HG02840 (cell line): ENCODE data around the gene SPATA20.

Experiments
- ATAC-seq: cut with Tn5 transposase; IDR thresholded peaks from one replicate; pipeline ENCODE4 v1.9.1; 2021; ENCODE audit warnings: mild to moderate bottlenecking, moderate library complexity, moderate number of reproducible peaks; ENCODE audit not compliant: unreplicated experiment, low FRiP score

The SPATA20 gene

DNA sequence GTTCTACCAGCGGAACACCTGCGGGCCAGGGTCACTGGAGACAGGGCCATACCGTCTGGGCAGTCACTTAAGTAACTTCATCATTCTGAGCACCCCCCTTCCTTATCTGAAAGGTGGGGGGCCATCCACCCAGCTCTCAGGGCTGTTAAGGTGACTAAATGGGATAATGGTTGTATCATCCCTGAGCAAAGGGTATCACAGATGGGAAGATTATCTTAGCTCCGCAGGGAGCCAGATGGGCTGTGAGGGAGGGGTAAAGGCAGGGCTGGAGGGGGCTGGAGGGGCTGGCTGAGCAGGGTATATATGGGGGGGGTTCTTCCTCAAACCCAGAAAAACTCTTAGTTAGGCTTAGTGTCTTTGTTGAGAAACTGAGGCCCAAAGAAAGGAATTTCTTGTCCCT lies 10.7 kb downstream of the SPATA20 start:
- no peak for ATAC-seq

DNA sequence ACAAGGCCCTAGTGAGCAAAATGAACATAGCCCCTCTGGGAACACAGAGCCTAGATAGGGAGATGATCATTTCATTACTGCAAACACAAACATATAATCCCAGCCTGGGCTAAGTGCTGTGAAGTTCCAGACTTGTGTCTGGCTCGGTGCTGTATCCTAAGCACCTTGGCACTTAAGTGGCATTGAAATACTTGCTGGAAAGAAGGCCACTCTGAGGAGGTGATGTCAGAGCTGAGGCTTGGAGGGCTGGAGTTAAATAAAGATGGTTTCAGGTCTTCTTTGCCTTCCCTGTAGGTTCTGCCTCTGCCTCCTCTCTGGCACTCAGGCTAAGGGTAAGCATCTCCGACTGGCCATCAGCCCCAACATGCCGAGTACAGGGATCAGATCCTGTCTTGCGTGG lies 11.1 kb downstream of the SPATA20 start:
- ATAC-seq, result no peak

DNA sequence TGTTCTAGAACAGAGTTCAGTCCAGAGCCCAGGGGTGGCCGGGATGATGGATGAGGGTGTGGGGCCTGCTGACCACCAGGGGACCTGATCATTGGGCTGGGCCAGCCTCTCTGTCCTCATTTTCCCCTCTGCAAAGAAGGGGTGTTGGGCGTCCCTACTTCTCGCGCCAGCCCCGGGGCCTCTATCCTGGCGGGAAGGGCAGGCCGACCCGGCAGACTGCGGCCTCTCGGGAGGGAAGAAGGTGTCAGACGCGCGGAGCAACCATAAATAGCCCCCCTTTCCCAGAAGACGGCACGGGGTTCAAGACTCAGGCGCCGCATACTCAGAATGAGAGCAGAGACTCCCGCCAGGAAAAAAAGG lies 11.6 kb downstream of the SPATA20 start:
- ATAC-seq, result no peak

DNA sequence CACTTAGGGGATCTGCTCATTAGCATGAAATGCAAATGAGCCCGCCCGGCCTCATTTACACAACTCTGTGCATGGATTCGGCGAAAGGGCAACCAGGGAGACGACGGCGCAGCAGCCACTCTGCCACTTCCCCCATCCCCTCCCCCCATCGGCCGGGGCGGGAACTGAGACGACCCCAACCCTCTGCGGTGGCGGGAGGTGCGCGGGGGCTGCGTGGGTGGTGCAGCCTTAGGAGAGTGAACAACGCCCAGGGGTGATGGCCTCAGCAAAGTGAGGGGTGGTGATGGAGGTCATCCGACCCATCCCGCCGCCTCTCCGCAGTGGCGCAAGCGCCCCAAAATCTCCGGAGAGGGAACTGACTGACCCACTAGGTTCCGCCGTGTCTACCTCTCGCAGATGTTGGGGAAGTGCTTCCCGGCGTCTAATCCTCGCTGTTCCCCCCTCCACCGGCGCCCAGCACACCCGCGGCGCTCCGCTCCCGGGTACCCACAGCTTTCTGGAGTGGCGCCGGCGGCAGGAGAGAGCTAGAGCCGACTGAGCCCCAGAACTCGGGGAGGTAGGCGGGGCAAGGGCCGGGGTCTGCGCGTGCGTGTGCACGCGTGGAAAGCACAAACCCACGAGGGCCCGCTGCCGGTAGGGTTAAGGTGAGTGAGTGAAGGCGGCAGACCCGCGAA lies 12.1 kb downstream of the SPATA20 start:
- ATAC-seq, result no peak

DNA sequence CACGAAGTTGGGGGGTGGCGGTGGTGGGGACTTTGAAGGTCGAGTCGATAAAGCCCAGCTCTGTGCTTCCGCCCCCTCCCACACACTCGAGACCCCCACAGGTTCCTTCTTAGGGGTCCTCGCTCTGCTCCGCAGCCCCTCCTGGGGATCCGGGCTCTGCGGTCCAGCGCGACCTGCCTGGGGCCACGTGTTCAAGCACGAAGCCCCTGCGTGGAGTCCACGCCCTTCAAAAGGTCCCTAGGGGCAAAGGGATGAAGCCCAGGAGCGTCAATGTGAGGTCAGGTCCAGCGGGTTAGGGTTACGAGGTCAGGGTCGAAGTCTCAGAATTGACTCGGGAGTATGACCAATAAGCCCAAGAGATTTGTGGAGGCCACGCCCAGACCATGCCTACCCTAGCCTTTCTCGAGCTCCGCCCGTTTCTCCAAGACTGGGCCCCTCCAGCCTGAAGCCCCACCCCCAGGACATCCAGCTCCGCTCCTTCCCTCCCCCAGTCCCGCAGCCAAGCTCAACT lies 12.8 kb downstream of the SPATA20 start:
- no peak for ATAC-seq

DNA sequence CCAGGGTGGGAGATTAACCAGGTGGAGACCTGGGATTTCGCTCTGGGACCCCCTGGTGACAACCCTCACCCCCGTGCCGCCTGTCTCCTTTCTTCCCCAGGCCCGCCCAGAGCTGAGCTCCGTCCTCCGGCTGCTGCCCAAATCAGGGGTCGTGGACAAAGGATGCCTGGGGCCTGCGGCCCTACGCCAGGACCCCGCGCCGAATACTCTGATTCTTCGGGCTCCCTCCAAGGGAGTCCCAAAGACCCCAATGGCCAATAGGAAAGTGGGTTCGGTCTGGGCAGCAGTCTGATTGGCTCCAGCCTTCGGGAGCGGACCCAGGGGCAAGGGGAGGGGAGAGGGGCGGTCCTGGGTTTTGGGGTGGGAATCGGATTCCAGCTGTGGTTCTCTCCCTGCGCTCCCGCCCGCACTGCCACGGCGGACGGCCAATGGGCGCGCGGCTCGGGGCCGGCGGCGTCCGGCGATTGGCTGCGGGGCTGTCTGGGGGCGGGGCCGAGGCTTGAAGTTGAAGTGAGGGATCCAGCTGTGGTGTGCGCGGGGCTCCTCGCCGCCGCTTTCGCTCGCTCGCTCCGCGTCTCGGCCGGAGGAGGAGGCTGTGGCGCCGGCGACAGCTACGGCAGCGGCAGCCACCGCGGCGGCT lies 13.3 kb downstream of the SPATA20 start, which contains the start of gene CACNA1G:
Gene CACNA1G (plus strand): TSS at position 531 of the 640 bp plus-strand sequence. CDS start 745 bp downstream, outside the sequence.
- ATAC-seq, result peak; percentile 91

DNA sequence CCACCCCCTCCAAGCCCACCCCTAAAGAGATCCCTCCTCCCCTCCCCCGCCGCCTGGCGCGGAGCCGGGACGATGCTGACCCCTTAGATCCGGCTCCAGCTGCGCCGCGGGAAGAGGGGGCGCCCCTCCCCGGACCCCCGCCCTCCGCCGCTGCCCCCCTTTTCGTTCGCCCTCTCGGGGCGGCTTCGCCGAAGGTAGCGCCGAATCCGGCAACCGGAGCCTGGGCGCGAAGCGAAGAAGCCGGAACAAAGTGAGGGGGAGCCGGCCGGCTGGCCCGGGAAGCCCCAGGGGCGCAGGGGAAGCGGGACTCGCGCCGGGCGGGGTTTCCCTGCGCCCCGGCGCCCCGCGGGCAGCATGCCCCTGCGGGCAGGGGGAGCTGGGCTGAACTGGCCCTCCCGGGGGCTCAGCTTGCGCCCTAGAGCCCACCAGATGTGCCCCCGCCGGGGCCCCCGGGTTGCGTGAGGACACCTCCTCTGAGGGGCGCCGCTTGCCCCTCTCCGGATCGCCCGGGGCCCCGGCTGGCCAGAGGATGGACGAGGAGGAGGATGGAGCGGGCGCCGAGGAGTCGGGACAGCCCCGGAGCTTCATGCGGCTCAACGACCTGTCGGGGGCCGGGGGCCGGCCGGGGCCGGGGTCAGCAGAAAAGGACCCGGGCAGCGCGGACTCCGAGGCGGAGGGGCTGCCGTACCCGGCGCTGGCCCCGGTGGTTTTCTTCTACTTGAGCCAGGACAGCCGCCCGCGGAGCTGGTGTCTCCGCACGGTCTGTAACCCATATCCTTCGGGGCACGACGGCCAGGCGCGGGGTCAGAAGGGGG lies 14.2 kb downstream of the SPATA20 start:
- no peak for ATAC-seq

DNA sequence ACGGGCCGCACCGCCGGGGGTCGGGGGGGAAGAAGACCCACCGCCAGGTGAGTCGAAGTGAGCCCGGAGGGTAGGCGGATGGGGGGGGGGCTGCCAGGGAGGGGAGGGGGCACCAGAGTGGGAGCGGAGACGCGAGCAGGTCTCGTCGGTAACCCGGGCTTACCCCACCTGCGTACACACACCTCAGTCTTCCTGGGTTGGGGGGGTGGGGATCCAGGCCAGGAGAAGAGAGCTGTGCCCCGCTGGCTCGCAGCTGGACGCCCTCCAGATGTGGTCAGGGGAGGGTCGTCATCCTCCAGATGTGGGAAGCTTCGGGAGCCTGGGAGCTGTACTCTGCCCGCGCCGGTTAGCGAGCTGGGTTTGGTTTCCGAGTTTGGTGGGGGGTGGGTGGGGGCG lies 14.8 kb downstream of the SPATA20 start:
- ATAC-seq, result no peak

DNA sequence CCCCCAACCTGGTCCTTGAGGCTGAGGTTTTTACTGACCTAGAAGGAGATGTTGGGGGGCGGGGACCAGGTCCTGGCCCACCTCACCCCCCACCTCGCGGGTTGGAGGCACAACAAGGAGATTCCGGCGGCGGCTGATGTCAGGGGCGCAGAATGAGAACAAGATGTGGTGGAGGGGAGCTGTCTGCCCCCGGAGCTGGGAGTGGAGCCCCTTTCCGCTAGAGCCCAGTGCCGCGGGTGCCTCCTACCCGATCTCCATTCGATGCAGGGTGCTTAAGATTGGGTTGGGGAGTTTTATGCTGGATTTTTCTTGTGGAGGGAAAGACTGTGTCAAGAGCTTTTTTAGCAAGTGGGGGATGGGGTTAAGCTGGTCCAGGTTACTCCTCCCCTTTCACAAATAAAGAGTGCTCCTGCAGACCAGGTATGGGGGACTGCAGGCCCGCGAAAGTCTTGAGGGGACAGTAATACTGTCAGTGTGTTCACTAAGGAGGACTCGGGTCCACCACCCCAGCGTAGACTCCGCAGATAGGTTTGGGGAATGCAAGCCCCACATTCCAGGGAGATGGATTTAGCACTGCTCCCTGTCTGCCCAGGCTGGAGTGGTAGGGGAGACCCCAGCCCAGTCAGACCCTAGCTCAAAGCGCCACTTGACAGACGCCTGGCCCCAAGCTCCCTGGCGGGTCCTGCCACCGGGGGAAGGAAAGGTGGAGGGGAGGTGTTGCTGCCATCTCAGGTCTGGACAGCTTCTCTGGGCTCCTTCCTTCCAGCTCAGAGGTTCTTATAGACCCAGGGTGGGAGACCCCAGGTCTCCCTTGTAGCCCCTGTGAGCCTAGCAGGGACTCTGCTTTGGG lies 15.5 kb downstream of the SPATA20 start:
- no peak for ATAC-seq

DNA sequence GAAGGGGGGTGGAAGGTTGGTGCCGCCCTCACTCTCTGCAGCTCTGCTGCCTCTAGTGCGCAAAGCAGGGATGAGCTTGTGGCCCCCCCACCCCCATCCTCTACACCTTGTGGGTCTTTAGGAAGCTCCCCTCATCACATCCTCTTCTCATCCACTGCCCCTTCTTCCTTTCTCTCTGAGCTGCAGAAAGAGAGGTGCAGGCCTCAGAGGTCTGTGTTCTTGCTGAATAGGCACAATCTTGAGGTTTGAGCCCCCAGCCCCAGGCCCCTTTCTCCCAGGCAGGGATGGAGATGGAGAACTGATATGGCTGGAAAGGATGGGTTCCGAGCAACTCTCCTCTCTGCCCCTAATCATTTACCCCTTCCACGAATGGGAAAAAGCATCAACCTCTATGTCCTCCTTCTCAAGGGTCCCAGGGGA lies 16.1 kb downstream of the SPATA20 start:
- no peak for ATAC-seq

DNA sequence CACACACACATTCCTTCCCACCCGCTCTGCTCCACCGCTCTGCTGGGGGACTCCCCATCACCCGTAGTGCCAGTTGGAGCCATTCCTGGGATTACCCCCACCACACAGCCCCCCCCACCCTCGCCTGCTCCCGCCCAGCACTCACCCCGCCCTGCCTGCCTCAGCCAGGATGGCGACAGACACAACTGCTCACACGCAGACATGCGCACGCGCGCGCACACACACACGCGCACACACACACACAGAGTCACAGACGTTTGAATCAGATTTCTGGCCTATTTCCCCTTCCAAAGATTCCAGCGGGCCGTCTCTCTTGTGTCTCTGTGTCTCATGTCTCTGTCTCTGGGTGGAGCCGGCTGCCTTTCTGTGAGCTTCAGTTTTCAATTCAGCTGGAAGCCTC lies 17.9 kb downstream of the SPATA20 start:
- ATAC-seq, result no peak

DNA sequence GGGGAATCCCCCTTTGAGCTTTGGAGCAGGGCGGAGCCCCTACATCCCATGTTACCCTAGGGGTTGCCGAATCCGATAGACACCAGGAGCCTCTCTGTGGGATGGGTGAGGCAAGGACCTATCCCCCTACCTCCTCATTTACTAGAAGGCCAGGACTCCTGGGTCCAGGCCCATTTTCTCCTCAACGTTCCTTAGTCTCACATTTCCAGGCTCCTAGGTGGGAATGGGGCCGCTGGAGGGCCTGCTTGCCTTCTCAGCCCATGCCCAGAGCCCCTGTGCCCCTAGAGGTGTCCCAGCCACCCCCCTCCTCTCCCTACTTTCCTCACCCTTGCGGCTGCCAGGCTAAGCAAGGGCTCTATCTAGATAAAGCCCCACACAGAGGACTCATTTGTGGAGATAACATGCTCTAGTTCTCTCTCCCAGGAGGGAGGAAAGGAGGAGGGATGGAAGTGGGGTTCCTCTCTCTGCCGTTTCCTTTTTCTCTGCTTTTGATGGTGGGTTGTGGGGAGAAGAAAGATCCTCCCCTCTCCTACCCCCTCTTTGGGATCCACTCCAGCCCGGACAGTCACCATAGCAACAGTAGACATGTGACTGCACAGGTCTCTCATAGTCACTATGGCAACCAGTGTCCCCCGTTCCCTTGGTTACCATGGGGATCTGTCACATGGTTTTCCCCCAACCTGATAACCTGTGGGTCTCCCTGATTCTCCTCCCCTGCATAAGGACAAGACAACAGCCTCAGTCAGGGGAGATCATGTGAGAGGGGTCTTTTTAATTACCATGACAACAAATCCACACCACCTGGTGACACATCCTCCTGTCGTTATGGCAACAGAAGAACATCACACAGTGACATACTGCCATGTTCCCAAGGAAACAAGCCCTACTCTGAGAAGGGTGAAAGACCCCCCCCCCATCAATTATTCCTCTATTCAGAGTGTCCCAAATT lies 18.7 kb downstream of the SPATA20 start:
- no peak for ATAC-seq

DNA sequence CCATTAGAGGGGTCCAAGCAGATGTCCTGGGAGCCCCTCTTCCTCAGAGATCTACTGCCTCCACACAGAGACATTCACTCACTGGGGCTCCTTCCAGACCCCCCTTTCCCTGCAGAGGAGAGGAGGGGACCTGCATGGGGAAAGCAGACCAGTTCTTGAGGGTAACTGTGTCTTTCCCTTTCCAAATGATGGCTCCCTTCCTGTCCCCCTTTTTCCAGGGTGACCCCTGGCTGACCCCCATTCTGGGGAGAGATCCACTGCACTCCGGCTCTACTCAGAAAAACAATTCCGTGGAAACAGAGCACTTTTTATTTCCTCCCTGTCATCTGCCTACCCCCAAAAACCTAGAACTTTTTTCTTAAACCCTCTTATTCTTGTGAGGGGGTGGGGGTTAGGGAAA lies 19.9 kb downstream of the SPATA20 start:
- ATAC-seq, result no peak

DNA sequence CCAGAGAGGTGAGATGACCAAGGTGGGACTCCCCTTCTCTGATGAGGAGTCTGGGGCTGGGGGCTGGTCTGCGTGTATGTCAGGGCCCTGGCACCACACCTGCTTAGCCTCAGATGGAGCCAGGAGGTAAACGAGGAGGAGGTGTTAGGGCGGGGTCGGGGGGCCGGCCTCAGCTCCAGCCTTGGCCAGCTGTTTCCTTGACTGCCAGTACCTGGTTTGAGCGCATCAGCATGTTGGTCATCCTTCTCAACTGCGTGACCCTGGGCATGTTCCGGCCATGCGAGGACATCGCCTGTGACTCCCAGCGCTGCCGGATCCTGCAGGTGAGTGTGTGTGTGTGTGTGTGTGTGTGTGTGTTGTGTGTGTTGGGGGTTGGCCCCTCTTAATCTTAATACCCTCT lies 21.7 kb downstream of the SPATA20 start:
- ATAC-seq, result no peak

DNA sequence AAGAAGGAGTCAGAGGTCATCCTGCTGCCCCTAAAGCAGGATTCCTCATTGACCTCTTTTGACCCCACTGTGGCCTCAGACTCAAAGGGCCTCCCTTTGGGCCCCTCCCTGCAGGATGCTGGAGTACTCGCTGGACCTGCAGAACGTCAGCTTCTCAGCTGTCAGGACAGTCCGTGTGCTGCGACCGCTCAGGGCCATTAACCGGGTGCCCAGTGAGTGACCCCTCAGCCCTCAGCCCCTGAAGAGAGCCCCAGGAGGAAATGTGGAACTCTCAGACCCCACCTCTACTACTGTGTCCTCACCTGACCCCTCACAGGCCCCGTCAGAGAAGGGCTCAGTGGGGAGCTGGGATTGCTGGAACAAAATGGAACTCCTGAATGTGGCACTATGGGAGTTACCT lies 22.6 kb downstream of the SPATA20 start:
- no peak for ATAC-seq

DNA sequence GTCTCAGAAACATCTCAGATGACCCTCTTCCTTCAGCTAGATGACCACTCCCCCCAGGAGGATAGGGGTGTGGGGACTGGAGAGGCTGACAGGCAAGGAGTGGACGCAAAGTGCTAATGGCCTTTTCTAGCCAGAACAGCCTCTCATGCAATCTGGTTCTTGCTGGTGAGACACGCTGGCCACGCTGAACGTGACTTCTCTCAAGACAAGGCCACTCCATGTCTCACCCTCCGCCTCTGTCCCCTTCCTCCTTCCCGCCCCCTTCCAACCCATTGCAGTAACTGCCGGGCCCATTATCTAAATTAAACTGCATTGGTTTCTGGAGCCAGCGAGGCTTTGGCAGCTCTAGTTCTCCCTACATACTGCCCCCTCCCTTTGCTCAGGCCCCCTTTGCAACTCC lies 23.1 kb downstream of the SPATA20 start:
- no peak for ATAC-seq

DNA sequence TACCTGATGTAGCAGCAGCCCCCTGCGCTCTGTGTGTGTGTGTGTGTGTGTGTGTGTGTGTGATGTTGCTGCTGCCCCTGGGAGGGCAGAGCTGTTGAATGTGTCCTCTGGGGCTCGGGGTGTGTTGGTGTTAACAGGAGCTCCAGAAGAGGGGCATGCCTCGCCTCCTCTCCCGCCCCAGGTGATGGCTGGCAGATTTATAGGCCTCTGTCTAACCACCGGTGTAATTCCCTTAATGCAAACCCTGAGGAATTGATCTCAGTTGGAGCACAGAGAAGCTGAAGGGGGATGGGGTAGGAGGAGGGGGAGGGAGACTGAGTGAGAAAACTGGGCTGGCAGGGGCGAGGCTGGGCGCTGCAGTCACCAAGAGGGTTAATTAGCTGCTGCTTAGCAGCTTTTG lies 23.6 kb downstream of the SPATA20 start:
- no peak for ATAC-seq

DNA sequence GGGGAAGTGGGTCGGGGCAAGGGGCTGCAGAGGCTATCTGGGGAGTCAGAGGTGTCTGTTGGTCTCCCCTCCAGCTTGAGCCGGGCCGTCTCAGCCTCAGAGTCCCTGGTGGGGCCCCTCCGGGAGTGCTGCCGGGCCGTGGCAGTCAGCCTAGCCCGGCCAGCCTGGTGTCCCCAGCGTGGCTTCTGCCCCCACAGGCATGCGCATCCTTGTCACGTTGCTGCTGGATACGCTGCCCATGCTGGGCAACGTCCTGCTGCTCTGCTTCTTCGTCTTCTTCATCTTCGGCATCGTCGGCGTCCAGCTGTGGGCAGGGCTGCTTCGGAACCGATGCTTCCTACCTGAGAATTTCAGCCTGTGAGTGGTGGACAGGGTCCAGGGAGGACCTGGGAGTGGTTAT lies 24.7 kb downstream of the SPATA20 start:
- ATAC-seq, result no peak

DNA sequence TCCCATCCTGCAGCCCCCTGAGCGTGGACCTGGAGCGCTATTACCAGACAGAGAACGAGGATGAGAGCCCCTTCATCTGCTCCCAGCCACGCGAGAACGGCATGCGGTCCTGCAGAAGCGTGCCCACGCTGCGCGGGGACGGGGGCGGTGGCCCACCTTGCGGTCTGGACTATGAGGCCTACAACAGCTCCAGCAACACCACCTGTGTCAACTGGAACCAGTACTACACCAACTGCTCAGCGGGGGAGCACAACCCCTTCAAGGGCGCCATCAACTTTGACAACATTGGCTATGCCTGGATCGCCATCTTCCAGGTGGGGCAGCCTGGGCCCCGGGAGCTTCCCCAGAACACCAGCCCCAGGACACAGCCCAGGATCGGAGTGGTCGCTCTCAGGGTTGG lies 25.6 kb downstream of the SPATA20 start:
- no peak for ATAC-seq
